HG02571 (cell line): ENCODE measurements around the gene RC3H2.
"Not testable (repeated sequence)": the region's sequence is repeated elsewhere in the genome, so short reads cannot be mapped to it uniquely, and the experiment has no call there.

Experiments used
- ATAC-seq: cut with Tn5 transposase; IDR thresholded peaks from one replicate; pipeline ENCODE4 v1.9.1; 2021; ENCODE audit warnings: mild to moderate bottlenecking, moderate library complexity; ENCODE audit not compliant: unreplicated experiment

The RC3H2 gene

DNA sequence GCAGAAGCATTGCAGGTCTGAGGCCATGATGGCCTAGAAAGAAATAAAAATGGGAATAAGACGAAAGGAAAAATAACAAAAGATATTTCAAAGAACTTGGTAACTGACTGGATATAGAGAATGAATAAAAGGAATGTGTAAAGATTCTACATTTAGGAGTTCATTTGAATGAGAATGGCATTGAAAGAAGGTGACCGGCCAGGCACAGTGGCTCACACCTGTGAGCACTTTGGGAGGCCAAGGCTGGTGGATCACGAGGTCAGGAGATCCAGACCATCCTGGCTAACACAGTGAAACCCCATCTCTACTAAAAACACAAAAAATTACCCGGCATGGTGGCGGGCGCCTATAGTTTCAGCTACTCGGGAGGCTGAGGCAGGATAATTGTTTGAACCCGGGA, 17.6 kb upstream of the RC3H2 start:
- no peak for ATAC-seq

DNA sequence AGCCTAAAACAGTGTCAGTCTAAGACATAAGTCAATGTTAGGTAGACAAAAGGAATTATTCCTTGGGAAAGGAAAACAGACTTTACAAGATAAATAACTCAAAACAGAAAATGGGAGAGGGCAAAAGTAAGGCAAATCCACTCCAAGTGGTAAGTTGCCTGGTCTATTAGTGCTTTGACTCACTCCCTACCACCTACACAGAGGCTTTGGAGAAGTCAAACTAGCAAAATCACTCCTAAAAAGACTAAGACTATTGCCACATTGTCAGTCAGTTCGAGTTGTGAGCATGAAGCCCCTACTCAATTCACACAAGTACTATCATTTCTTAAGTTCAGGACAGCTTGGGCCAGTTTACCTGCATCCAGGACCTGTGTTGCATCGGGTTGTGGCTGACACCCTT, 13.2 kb upstream of the RC3H2 start:
- no peak for ATAC-seq

DNA sequence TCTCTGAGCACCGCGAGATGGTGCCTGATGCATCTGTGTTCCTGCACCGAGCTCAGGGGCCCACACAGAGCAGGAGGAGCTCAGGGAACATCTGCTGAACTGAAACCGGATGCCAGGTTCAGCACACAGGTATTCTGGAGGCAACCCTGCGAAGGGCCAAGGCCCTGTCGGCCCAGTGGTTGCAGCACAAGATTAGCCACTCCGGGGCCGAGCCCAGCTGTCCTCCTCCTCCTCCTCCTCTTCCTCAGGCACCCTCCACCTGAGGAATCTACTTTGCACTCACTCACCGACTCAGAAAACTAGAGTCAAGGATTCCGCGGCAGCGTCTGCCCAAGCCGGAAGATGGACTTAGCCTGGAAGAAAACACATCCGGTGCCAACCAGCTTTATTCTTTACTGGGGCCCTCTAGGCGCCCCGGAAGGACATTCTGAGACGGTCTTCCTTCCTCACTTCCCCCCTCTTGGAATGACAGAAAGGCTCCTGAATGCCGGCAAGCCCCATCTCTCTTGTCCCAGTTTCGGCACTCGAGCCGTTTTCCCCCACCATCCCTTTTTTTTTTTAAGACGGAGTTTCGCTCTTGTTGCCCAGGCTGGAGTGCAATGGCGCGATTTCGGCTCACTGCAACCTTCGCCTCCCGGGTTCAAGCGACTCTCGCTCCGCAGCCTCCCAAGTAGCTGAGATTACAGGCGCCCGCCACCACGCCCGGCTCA, 8.0 kb upstream of the RC3H2 start, which contains the start of gene ZBTB6:
Gene ZBTB6 (minus strand): TSS at position 360 of the 710 bp plus-strand sequence. CDS start 1,251 bp downstream, outside the sequence.
- ATAC-seq = peak; percentile 95

DNA sequence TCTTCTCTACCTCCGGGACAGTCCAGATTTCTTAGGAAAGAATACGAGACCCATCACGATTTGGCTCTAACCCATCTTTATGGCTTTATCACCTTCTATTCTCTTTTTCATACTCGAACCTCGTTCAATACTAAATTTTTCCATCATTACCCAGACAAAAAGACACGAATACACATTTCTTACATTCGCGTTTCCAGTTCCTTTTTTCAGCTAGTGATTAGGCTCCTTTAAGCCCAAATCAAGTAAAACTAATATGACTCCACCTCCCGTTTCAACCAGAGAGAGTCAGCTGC, 7.5 kb upstream of the RC3H2 start:
- no peak for ATAC-seq

DNA sequence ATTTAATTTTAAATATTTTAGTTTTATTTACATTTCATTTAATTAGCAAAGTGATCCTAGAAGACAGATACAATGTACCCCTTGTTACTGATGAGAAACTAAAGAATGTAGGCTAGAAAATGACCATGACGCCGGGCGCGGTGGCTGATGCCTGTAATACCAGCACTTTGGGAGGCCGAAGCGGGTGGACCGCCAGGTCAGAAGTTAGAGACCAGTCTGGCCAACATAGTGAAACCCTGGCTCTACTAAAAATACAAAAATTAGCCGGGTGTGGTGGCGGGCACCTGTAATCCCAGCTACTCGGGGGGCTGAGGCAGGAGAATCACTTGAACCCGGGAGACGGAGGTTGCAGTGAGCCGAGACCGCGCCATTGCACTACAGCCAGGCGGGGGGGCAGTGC, 963 bp upstream of the RC3H2 start:
- ATAC-seq = not testable (repeated sequence)

DNA sequence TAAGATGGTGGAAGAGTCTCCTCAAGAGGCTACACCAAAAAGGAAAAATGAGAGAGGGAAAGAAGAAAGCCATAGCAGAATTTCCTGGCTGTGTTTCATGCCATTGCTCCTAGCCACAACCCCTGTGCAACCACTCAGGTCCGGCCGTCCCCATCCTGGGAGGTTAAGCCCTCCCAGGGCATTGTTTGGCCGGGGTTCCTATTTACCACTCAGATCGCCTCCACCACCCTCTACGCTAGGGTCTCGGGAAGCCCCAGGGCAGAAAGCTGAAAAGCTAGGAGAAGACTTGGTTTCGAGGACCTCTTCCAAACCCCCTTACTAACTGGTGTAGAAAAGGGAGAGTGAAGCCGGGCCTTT, 715 bp downstream of the RC3H2 start:
- ATAC-seq = peak; percentile 22

DNA sequence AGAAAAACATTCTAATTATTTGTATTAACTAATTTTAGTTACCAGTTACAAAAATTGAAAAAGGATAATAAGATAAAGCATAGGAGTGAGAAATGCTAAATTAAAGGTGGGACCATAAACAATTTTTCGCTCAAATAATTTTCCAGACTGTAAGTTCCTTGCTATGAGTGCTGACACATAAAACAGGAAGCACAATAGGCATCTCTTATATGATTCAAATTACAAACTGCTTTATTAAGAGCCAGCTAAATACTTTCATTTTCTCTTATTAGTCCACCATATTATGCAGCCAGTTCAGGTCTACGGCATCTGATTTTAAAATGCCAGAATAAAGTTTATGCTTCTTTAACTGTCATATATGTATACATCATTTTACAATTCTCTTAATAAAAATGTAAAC, 4.4 kb downstream of the RC3H2 start:
- ATAC-seq = no peak

DNA sequence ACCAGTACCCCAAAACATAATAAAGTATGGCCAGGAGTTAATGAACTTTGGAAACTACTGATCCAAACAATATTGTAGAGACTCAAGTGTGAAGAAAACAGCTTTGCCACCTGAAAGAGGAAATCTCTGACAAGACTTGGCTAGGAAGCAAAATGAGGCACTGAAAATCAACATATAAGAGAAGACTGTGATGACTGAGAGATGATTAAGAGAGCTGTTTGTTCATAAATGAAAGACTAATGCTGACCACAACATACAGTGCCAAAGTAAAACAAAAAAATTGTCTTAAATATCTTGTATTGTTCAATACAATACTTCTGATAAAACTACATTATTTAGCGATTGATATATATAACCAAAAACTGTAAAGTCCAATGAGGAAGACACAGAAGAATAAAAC, 7.2 kb downstream of the RC3H2 start:
- ATAC-seq = no peak

DNA sequence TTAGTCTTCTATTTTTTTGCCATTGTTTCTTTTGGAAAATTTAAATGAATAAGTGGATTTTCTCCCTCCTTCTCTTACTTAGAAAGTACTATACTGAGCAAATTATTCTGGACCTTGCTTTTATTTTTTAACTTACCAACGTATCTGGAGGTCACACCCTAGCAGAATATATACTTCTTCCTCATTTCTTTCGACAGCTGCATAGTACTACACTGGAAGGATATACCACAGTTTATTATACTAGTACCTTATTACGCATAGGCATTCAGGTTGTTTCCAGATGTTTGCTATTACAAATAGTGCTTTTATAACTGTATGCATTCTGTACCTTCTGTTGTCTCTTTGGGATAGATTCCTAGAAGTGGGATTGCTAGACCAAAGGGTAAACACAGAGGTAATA, 16.7 kb downstream of the RC3H2 start:
- ATAC-seq = no peak

DNA sequence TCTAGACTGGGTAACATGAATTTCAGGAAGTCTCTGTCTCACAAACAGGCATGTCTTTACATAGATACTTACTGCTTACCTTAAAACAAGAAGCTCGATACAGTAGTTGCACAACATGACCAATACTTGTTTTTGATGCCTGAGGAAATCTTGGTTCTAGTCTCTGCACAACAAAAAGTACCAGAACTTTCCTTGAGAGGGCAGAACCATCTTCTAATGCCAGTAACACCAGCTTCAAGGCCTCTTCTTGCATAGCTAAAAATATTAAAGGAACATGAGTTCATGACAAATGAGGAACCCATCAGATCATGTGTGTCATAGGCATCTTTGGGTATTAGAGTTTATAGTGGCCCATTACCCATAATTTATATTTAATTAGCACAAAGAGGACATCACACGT, 22.0 kb downstream of the RC3H2 start:
- ATAC-seq = no peak

DNA sequence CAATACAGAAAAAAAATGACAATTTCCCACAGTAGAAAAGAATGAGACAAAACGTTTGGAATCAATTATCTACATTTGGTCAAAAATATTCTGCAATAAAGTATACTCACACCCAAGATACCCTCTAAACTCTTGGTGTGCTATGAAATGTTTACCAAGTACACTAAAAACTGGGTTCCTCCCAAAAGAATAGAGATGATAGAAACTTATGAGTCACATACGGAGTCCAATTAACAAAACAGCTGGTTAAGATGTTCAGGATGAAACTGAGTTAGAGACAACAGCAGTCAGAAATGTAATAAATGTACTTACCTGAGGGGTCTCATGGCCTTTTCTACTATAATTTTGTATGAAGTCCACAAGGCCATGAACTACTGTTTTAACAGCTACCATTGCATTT, 25.7 kb downstream of the RC3H2 start:
- ATAC-seq = no peak

DNA sequence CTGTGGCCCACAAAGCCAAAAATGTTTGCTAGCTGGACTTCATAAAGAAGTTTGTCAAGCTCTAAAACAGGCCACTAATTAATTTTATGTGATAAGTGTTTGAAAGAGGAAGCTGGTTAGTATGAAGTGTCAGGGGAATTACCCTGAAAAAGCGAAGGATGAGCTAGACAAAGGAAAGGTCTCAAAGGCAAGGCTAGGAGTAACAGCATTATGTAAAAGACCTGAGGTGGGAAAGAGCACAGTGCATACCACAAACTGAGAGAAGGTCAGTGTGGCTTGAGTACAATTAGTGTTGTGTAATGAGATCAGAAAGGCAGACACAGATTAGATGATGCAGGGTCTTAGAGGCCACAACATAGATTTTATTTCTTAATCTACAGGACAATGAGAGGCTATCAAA, 29.6 kb downstream of the RC3H2 start:
- ATAC-seq = no peak

DNA sequence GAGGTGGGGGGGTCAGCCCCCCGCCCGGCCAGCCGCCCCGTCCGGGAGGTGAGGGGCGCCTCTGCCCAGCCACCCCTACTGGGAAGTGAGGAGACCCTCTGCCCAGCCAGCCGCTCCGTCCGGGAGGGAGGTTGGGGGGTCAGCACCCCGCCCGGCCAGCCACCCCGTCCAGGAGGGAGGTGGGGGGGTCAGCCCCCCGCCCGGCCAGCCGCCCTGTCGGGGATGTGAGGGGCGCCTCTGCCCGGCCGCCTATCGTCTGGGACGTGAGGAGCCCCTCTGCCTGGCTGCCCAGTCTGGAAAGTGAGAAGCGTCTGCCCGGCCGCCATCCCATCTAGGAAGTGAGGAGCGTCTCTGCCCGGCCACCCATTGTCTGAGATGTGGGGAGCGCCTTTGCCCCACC, 37.9 kb downstream of the RC3H2 start:
- ATAC-seq = not testable (repeated sequence)

DNA sequence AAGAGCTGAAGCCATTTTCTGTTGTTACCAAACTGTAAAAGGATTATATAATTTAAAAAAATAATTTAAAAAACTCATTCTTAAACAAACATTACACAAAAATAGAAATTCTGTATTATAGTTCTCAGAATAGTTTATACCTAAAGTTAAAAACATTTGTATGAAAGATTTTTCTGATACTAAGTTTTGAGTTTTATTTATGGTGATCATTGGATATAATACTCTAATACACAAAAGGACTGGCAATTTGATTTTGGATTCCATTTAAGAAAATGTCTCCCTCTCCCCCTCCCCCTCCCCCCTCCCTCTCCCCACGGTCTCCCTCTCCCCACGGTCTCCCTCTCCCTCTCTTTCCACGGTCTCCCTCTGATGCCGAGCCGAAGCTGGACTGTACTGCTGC, 39.1 kb downstream of the RC3H2 start:
- no peak for ATAC-seq

DNA sequence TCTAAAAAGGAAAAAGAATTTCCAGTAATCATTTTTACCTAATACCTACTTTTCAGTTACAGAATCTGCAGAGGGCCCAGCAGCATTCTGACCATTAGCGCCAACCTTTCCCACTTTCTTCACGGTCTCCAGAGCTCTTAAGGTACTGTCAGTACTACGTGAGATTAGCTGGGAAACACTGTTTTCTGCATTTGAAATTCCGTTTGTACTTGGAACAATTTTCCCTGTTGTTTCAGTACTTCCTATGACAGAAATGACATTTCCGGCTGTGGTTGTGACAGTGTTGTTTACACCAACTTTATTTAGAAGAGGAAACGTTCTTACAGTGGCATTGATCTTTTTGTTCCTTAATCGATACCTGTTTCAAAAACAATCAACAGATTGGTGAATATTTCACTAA, 39.9 kb downstream of the RC3H2 start:
- no peak for ATAC-seq

DNA sequence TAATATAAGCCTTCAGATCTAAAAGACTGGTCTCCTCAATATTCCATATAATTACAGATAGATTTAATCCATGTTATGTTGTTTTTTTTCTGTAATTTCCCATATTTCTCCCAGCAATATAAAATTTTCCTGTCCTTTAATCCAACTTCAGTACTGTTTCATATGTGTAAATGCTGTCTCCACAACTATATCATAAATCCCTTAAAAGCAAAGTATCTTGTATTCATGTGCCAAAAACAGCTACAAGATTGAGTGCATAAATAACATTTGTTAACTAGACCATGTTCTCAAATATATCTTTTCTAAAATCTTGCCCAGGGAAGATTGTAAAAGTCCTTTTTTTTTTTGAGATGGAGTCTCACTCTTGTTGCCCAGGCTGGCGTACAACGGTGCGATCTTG, 41.8 kb downstream of the RC3H2 start:
- ATAC-seq = no peak

DNA sequence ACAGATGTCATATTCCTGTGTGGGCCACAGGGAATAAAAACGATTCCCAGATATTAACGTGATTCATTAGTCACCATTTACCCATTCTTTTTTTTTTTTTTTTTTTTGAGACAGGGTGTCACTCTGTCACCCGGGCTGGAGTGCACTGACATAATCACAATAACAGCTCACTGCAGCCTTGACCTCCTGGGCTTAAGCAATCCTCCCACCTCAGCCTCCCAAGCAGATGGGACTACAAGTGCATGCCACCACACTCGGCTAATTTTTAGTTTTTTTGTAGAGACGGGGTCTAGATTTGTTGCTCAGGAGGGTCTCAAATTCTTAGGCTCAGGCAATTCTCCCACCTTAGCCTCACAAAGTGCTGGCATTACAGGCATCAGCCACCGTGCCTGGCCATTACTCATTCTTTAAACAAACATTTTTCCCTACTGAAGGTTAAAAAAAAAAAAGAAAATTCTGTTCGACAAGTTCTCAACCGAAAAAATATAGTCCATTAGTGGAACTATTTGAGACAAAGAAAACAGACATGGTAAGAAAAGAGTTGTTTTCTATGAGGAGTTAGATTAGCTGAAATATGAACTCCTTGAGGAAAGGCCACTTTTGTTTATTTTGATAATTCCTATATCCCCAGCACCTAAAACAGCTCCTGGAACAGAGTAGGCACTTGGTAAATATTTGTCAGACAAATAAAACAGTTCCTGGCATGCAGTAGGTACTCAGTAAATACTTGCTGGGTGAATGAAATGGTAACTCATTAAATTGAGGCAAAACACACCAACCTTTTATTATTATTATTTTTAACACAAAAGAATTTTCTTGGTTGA, 44.6 kb downstream of the RC3H2 start:
- ATAC-seq = no peak

DNA sequence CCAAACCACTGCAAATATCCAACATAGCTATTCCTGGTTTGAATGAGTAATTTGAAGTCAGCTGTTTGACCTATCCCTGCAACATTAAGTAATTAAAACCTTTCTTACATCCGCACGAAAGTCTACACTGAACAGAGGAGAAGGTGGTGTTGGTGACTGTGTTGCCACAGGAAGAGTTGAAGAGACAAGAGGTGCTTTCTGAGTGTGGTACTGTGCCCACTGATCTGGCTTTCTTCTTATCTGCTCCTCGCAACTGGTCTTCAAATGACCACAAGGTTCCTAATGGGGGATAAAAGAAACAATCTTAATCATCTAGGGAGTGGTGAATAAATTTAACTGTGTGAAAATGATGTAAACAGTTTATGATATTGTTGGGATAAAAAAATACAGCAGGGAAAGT, 47.3 kb downstream of the RC3H2 start:
- ATAC-seq = no peak

DNA sequence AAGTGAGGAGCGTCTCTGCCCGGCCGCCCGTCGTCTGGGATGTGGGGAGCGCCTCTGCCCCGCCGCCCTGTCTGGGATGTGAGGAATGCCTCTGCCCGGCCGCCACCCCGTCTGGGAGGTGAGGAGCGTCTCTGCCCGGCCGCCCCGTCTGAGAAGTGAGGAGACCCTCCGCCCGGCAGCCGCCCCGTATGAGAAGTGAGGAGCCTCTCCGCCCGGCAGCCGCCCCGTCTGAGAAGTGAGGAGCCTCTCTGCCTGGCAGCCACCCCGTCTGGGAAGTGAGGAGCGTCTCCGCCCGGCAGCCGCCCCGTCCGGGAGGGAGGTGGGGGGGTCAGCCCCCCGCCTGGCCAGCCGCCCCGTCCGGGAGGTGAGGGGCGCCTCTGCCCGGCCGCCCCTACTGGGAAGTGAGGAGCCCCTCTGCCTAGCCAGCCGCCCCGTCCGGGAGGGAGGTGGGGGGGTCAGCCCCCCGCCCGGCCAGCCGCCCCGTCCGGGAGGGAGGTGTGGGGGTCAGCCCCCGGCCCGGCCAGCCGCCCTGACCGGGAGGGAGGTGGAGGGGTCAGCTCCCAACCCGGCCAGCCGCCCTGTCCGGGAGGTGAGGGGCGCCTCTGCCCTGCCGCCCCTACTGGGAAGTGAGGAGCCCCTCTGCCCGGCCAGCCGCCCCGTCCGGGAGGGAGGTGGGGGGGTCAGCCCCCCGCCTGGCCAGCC, 52.9 kb downstream of the RC3H2 start:
- ATAC-seq = not testable (repeated sequence)

DNA sequence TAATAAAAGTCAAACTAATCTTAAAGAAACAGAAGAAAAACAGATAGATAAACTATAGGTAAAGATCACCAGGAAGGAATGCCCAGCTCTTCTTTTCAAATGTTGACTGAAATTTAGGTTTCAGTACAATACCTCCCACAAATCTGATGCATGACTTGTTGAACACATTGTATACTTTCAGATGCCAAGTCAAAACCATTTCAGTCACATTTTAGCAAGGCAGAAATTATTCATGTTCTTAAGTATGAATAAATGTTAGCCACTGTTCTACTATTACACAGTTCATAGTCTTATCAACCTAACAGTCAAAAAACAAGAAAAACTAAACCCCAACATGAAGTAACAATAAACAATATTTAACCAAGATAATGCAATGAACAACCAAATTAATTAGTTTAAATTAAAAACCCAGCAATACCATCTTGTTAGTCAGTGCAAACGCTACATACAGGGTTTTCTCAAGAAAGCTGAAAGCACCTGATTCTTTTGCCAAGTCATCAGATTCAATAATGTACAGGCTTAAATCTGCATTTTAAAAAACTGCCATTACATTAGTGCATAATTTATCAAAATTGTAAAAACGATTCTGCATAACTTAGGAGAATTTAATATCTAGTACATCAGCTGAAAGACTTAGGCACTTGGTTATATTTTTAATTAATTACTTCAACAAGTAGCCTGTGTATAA, 56.8 kb downstream of the RC3H2 start:
- no peak for ATAC-seq

DNA sequence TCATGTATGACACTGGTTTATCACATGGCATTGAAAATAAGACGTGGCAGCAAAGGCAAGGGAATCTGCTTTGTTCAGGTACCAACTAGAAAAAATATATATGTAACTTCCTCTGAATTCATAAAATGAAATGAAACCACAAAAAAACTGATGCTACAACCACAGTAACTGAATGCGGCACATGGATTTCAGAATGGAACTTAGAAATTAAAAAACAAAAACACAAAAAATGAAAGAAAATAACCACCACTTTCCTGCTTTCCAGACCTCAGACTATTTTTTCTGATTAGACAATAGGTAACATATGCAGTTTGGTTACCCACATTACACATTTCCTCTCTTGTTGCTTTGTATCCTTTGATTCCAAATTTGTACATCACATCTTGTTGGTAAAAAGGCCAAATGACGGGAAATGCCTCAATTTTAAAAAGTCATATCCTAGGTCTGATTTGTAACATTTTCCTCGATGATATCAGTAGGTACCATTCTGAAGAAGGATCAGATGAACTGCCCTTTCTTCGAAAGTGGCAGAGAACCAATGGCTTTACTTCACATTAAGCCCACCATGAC, 58.7 kb downstream of the RC3H2 start:
- ATAC-seq = no peak
